GM18526 (cell line): Measurements from ENCODE around the gene TLR1.

Experiments used
- POLR2A ChIP-seq: IDR thresholded peaks from 3 replicates; pipeline ENCODE4 v1.6.1; 2011; ENCODE audit not compliant: insufficient read length; ENCODE audit errors: extremely low read depth

The TLR1 gene, protein sequence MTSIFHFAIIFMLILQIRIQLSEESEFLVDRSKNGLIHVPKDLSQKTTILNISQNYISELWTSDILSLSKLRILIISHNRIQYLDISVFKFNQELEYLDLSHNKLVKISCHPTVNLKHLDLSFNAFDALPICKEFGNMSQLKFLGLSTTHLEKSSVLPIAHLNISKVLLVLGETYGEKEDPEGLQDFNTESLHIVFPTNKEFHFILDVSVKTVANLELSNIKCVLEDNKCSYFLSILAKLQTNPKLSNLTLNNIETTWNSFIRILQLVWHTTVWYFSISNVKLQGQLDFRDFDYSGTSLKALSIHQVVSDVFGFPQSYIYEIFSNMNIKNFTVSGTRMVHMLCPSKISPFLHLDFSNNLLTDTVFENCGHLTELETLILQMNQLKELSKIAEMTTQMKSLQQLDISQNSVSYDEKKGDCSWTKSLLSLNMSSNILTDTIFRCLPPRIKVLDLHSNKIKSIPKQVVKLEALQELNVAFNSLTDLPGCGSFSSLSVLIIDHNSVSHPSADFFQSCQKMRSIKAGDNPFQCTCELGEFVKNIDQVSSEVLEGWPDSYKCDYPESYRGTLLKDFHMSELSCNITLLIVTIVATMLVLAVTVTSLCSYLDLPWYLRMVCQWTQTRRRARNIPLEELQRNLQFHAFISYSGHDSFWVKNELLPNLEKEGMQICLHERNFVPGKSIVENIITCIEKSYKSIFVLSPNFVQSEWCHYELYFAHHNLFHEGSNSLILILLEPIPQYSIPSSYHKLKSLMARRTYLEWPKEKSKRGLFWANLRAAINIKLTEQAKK

DNA sequence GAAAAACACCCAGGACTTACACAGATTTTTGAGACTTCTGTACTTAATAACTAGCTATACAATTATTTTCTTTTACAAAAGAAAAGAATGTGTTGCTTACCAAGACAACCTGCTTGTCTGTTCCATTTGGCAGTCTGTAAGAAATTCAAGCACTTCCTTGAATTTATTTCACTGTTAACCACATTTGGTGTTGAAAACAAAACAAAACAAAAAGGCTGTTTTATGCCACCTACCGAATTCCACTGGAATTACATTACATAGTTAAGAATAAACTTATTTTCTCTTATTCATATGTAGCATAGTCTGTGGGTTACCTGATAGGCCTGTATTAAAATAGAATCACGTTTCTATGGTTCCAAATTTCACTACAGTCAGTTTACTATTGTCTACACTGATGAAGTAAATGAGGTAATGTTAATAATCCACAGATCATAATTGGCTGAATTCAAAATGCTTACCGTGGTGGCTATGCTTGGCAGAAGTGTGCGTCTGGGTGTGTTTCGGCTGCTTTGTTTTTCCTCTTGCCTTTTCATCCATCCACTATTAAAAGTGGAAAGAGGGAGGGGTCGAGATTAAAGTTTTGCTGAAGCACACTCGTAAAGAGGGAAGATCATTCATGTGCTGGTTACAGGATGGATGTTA, at the start of gene TLR1:
Gene TLR1 (minus strand): TSS at position 138 of the 642 bp plus-strand sequence. CDS start 5,960 bp downstream, outside the sequence.
- TF ChIP-seq POLR2A: no peak

DNA sequence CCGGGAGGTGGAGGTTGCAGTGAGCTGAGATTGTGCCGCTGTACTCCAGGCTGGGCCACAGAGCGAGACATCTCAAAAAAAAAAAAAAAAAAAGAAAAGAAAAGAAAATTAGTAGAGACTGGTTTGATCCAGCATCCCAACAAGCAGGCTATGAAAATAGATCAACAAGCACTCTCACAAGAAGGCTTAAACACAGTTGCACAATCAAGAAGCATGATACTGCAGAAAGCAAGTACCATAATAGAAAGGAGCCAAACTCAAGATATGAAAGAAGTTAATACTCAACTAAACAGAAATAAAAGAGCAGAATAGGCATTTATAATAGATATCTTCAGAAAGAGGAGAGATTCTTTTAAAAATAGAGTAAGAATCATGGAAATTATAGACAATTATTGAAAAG, 41.4 kb upstream of the TLR1 start:
- TF ChIP-seq POLR2A: no peak

DNA sequence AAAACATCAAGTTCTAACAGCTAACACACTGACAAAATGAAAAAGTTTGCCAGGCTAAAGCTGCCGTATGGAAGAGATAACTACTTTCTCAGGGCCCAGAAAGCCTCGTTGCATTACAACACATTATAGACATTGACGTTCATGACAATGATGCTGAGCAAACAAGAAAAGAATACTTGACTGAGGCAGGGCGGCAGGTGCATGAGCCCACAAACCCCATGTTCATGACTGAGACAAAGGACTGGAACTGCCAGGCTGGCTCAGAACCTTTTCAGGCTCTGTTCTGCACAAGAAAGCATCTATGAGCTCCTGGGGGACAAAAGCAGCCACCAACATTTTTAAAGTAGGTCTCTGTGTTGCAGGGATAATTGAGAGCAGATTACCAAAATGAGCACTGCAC, 38.4 kb upstream of the TLR1 start:
- TF ChIP-seq POLR2A: no peak

DNA sequence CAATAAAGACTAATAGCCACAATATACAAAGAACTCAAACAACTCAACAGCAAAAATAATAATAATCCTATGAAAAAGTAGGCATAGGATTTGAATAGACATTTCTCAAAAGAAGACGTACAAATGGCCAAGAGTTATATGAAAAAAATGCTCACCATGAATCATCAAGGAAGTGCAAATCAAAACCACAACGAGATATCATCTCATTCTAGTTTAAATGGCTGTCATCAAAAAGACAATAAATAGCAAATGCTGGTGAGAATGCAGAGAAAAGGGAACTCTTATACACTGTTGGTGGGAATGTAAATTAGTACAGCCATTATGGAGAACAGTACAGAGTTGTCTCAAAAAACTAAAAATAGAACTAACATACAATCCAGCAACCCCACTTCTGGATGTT, 33.3 kb upstream of the TLR1 start:
- TF ChIP-seq POLR2A: no peak

DNA sequence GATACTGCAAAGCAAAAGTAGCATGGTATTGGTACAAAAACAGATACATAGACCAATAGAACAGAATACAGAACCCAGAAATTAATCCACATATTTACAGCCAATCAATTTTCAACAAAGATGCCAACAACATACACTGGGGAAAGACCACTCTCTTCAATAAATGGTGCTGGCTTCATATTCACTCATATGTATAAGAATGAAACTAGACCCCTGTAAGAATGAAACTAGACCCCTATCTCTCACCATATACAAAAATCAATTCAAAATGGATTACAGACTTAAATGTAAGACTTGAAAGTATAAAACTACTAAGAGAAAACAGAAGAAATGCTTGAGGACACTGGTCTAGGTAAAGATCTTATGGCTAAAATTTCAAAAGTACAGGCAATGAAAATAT, 32.7 kb upstream of the TLR1 start:
- no peak for TF ChIP-seq POLR2A

DNA sequence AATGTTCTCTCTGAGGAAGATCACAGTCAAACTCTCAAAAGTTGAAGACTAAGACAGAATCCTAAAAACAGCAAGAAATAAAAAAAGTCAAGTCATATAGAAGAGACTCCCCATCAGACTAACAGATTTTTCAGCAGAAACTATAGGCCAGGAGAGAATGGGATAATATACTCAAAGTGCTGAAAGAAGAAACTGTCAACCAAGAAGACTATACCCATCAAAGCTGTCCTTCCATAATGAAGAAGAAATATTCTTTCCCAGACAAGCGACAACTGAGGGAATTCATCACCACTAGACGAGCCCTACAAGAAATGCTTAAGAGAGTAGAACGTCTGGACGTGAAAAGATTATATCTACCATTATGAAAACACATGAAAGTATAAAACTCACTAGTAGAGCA, 30.0 kb upstream of the TLR1 start:
- no peak for TF ChIP-seq POLR2A

DNA sequence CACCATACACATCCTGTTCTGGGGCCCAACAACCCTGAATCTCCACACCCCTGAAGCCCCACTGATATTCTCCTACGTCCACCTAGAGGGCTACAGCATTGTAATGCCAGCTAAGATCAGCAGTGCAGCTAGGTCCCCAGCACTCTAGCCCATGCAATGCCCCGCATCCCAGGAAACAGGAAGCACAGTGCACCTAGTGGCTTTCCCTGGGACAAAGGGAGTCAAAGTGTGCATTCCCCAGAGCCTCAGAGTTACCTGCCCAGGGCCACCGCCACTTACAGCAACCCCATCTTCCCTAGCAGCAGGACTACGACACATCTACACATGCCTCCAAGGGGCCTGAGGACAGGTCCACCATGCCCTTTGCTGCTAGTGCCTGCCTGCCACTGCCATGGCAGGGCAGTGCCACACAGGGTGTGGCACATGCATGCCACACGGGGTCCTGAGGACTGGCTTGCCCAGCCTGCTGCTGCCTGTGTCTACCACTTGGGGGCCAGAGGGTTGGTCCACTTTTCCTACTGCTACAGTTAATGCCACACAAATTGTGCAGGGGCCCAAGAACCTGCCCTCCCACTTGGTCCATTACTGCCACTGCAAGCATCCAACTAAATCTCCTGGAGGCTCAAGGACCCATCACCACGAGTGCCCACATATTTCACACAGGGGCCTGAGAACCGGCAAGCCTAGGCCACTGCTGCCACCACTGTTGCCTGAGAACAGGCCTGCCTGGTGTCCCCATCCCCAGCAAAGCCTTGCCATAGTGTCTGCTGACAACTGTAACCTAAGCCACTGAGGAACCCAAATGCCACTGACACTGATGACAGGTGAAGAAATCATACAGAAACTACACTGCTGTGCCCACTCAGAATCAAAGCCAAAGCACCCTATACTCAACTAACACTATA, 28.3 kb upstream of the TLR1 start:
- no peak for TF ChIP-seq POLR2A

DNA sequence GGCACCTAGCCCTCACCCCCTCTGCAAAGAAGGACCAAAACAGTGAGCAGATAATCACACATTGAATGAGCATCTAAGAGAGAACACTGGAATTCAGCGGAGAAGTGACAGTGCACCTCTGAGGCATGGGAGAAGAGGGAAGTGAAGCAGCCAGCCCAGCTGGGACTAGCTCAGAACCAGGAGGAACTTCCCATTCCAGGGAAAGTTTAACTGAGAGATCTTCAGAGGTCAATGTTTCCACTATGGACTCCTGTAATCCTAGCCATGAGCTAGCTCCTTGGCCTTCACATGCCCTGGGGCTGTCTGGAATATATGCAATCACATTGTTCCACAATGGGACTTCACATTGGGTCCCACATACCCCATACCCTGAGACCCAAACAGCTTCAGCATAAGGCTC, 27.6 kb upstream of the TLR1 start:
- TF ChIP-seq POLR2A: no peak

DNA sequence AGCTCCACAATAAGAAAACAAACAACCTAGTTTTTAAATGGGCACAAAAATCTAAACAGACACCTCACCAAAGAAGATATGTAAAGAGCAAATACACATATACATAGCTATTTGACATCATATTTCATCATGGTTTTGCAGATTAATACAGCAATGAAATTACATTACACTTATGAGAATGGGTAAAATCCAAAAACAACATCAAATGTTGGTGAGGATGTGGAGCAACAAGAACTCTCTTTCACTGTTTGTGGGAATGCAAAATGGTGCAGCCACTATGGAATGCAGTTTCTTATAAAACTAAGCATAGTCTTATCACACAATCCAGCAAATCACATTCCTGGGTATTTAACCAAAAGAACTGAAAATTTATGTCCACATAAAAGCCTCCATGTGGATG, 27.1 kb upstream of the TLR1 start:
- TF ChIP-seq POLR2A: no peak

DNA sequence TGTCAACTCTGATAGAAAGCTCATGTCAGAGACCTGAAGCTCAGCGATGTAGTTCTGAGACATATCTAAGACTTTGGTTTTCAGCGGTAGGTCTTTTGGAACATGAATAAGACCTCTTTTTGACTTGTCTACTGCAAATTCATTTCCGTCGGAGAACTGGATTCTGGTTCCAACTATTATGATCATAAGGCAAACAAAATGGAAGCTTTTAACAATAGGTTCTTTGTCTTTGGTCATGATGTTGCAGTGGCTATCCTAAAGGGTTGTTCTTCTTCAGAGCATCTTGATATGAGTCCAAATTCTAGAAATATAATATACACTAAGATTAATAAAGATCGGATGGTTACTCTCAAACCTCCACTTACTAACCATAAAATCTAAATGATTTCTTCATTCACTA, 24.6 kb upstream of the TLR1 start:
- no peak for TF ChIP-seq POLR2A

DNA sequence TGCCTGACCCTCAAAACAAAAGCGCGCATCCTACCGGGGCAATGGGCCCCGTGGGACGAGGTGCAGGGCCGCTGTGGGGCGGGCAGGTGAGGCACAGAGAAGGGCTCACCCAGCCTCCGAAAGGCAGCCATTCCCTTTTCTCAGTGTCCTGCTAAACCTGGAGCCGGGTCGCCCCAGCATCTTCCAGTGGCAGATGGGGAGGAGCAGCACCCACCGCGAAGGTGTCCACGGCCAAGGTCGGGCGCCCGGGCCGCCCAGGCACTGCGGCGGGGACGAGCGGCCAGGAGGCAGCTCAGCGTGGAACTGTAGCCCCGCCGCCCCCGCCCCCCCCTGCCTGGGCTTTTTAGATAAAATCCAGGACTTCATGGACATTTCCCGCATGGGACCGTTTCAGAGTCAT, 19.2 kb upstream of the TLR1 start:
- TF ChIP-seq POLR2A: no peak

DNA sequence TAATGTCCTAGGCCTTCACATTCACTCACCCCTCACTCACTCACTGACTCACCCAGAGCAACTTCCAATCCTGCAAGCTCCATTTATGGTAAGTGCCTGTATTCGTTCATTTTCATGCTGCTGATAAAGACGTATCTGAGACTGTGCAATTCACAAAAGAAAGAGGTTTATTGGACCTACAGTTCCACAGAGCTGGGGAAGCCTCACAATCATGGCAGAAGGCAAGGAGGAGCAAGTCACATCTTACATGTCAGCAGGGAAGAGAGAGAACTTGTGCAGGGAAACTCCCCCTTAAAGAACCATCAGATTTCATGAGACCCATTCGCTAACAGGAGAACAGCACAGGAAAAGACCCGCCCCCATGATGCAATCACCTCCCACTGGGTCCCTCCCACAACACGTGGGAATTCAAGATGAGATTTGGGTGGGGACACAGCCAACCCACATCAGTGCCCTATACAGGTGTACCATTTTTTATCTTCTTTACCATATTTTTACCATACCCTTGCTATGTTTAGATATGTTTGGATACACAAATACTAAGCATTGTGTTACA, 18.2 kb upstream of the TLR1 start:
- no peak for TF ChIP-seq POLR2A

DNA sequence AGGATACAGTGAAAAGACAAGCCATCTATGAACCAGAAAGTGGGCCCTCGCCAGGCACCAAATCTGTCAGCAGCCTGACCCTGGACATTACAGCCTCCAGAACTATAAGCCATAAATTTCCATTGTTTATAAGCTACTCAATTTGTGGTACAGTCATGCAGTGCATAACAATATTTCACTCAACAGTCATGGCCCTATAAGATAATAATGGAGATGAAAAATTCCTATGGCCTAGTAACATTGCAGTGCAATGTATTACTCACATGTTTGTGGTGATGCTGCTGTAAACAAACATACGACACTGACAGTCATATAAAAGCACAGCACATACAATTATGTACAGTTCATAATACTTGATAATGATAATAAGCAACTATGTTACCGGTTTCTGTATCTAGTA, 17.1 kb upstream of the TLR1 start:
- no peak for TF ChIP-seq POLR2A

DNA sequence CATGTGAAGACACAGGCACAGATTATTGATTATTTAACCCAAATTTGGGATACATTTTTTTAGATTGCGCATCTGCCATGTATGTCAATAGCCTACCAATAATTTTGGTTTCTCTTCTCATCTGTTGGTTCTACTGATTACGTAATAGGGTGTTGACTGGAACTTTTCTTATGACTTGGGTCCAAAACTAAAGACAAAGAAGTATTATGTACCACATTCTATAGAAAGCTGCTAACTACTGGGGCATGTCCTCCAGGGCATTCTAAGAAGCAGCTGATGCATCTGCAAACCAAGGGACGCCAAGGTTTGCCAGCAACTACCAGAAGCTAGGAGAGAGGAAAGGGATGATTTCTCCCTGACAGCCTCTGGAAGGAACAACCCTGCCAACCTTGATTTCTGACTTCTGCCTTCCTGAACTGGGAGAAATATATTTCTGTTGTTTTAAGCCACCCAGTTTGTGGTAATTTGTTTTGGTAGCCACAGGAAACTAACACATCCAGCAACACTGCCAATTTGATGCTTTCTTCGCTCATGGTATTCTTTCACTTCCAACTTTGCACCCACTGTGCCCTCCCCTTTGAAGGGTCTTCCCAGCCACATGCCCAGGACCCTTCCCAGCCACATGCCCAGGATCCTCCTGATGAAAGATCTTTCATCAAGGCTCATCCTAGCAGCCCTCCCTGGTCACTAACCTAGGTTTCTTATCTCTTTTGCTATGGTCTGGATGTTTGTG, 15.9 kb upstream of the TLR1 start:
- TF ChIP-seq POLR2A: no peak
